ENCODE data around the gene CCR2.
"Not testable (repeated sequence)": the region's sequence is repeated elsewhere in the genome, so short reads cannot be mapped to it uniquely, and the experiment has no call there.

DNA sequence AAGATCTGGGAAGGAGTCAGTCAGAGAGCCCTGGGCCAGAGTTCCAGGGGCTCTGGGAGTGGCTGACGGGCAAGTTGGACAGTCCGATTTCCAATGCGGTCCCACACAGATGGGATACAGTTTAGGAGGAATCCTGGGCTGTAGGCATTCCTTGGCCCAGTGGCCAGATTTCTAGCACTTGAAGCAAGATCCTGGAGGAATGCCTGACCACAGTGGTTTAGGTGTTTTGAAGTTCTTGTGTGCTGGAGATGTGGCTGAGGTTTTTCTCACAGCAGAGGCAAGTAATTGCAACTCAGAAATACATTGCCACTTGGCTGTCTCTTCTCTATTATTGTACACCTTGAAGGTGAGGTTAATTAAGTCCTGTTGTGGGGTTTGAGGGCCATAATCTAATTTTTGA is 23.2 kb upstream of the CCR2 start:
- TF ChIP-seq, protein P1, sequence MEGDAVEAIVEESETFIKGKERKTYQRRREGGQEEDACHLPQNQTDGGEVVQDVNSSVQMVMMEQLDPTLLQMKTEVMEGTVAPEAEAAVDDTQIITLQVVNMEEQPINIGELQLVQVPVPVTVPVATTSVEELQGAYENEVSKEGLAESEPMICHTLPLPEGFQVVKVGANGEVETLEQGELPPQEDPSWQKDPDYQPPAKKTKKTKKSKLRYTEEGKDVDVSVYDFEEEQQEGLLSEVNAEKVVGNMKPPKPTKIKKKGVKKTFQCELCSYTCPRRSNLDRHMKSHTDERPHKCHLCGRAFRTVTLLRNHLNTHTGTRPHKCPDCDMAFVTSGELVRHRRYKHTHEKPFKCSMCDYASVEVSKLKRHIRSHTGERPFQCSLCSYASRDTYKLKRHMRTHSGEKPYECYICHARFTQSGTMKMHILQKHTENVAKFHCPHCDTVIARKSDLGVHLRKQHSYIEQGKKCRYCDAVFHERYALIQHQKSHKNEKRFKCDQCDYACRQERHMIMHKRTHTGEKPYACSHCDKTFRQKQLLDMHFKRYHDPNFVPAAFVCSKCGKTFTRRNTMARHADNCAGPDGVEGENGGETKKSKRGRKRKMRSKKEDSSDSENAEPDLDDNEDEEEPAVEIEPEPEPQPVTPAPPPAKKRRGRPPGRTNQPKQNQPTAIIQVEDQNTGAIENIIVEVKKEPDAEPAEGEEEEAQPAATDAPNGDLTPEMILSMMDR (conservative IDR thresholded peaks at IDR 0.05; ENCODE audit: low read length), result not testable (repeated sequence)
- TF ChIP-seq EZH2phosphoT487 (IDR thresholded peaks at IDR 0.05; ENCODE audit: borderline replicate concordance, low read depth, low read length), result not testable (repeated sequence)
